AG20443 (cell line): Measurements from ENCODE around the gene TPP1.
A peak's percentile ranks its signal among the peaks of the same experiment; 100 is the strongest.

Source experiments
- DNase-seq: peaks from one replicate; pipeline ENCODE4 v3.0.0; 2012; ENCODE audit warnings: low spot score, mixed read lengths

The TPP1 gene

DNA sequence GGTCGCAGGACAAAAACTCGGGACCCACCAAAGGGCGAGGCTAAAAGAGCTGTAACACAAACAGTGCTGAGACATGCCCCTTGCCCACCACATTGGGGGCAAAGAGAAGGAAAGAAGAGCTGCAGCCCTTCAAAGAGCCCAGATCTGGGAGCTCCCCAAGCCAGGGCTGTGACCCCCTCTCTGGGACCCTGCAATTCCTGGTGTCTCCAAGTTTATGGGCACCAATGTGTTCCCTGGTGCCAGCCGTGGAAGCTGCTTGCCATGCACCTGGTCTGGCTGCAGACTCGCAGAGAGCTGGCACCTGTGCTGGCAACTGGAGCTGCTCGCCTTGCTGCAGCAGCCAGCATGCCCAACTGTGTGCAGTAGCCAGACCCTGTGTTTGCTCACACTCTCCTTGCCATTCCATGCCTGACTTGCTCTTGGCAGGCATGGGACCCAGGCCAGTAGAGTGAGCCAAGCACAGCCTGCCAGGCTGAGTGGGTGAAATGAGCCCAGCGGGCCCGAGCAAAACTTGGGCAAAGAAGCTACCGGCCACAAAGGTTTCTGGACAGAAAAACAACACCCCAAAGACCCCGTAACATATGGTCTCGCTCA, 31.8 kb downstream of the TPP1 start:
- no peak for DNase-seq

DNA sequence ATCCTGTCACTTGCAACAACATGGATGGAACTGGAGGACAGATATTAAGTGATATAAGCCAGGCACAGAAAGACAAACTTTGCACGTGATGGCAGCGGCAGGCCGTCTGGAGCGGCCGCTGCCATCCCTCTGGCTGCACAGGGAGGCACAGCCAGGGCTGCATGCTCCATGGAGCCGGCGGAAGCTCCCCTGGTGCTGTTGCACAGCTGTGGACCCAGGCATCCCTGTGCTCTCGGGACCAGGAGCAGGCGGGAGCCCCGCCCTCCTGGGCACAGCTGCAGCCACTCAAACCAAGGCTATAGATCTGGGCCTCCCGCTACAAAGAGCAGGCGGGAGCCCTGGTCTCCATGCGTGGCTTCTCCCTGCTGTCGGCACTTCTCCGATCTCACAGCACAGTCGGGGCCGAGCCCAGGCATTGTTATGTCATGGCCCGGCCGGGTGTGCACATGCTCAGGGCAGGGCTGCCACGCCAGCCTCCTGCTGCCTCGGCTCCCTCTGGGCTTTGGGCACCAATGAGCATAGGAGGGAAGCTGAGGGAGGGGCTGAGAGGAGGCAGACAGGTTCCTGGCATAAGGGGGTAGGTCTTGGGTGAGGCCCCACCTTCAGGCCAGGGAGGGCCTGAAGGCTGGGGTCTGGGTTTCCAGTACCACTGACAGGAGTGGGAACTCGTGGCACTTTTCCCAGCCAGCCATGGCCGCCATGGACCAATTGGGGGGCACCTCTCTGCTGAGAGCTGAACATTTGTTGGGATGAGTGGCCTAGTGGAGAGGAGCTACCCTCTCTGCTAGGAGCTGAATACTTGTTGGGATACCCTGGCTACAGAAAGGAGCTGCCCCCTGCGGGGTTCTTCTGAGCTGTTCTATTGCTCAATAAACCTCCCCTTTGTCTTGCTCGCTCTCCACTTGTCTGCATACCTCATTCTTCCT, 32.5 kb downstream of the TPP1 start:
- peak; percentile 67 for DNase-seq

DNA sequence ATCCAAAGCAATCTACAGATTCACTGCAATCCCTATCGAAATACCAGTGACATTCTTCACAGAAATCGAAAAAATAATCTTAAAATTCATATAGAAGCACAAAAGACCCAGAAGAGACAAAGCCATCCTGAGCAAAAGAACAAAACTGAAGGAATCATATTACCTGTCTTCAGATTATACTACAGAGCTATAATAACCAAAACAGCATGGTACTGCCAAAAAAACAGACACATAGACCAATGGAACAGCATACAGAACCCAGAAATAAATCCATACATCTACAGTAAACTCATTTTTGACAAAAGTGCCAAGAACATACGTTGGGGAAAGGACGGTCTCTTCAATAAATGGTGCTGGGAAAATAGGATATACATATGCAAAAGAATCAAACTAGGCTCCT, 34.7 kb downstream of the TPP1 start:
- DNase-seq, result no peak

DNA sequence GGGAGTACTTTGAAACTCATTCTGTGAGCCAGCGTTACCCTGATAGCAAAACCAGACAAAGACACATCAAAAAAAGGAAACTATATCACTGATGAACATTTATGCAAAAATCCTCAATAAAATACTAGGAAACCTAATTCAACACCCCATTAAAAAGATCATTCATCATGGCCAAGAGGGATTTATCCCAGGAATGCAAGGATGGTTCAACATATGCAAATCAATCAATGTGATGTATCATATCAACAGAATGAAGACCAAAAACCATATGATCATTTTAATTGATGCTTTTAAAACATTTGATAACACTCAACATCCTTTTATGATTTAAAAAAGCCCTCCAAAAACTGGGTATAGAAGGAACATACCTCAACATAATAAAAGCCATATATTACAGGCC, 35.6 kb downstream of the TPP1 start:
- no peak for DNase-seq

DNA sequence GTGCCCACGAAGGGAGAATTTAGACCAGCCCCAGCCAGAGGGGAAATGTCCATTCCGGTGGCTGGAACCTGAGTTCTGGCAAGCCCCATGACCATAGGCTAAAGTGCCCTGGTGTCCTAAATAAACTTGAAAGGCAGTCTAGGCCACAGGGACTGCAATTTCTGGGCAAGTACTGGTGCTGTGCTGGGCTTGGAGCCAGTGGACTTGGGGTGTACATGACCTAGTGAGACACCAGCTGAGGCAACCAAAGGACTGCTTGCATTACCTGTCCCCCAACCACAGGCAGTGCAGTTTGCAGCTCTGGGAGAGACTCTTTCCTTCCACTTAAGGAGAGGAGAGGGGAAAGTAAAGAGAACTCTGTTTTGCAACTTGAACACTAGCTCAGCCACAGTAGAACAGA, 39.5 kb downstream of the TPP1 start:
- DNase-seq, result no peak

DNA sequence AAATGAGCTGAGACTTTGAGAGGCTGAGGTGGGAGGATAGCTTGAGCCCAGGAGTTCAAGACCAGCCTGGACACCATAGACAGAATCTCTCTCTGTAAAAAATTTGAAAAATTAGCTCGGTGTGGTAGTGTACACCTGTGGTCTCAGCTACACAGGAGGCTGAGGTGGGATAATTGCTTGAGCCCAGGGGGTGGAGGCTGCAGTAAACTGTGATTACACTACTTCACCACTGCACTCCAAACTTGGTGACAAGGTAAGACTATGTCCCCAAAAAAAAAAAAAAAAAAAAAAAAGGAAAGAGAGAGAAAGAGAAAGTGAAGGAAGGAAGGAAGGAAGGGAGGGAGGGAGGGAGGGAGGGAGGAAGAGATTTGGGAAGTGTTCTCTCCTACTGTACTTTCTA, 41.1 kb downstream of the TPP1 start:
- no peak for DNase-seq

DNA sequence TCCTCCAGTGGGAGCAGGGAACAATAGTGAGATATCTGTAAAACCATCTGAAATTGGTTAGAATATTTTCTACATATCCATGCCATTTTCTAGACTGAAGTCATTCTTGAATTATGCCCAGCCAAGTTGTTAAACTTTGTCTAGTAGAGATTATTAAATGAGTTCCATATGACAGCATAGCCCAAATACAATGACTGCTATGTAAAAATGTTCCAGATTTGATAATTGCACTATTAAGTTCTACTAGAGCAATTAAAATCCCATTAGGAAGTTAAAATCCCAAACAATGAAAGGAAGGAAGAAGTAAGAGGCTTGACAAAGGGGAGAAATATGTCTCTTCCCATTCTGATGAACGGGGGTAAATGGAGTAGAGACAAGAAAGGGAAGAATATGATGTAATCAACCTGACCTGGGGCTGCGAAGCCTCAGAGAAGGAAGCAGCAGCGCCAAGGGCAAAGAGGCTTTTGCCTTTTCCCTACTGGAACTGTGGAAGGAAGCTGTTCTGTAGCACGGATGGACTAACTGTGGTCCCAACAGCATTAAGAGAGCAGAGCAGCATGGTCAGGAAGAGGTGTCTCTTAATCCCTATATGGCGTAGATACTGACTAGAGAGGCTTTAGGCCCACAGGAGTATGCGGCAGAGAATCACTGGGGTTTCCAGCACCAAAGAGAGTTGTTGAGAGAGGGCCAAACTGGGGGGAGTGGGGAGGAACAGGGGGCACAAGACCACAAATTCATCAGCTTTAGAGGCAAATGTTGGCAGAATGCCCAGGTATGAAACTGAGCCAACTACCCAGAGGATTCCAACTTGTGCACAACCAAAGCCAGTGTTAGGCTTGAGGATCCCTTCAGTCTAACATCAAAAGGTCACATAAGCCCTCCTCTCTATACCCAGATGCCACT, 42.5 kb downstream of the TPP1 start:
- peak; percentile 74 for DNase-seq

DNA sequence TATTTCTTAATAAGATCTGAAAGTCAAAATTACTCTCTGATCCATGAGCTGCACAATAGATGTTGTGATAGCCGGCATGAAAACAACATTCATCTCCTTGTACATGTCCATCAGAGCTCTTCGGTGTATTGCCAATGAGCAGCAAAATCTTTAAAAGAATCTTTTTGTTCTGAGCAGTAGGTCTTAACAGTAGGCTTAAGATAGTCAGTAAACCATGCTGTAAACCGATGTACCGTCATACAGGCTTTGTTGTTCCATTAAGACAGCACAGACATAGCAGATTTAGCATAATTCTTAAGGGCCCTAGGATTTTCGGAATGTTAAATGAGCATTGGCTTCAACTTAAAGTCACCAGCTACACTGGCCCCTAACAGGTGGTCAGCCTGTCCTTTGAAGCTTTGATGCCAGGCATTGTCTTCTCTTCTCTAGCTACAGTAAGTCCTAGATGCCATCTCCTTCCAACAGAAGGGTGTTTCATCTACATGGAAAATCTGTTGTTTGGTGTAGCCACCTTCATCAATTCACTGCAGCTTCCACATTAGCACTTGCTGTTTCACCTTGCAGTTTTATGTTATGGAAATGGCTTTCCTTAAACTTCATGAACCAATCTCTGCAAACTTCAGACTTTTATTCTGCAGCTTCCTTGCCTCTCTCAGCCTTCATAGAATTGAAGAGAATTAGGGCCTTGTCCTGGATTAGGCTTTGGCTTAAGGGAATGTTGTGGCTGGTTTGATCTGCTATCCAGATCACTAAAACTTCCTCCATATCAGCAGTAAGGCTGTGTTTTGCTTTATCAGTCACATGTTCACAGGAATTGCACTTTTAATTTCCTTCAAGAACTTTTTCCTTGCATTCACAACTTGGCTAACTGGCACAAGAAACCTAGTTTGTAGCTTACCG, 44.2 kb downstream of the TPP1 start:
- DNase-seq, result no peak

DNA sequence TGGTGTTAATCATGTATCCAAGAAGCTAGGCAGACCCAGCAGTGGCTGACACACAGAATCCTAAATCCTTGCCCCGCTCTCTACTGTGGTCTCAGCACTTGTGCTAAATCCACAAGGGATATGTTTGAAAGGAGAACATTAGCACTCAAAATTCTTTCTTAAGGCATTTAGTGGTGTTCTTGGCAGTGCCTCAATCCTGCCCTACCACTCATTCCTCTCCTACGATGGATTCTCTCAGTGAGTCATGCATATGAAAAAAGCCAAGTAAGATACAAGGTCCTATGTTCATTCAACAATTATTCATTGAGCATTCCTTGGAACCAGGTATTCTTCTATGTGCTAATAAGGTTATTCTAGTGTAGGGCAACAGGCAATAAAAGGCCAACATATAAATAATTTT, 47.0 kb downstream of the TPP1 start:
- DNase-seq, result peak; percentile 81

DNA sequence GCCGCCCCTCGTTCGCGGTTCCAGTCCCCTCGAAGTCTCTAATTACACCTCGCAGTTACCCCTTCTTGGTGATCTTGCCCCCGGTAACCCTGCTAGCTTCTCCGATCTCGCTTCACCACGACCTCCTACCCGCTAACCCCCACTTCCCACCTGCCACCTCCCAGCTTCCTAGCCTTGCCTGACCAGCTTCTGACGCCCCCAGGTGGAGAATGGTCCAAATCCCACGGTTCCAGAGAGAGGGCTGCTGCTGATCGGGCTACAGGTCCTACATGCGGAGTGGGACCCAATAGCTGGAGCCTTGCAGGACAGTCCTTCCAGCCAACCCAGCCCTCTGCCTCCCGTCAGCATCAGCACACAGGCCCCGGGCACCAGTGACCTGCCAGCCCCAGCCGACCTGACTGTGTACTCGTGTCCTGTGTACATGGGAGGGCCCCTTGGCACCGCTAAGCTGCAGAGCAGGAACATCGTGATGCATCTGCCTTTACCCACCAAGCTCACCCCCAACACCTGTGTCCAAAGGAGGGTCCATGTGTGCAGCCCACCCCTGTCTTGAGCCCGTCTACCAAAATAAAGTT, 47.7 kb downstream of the TPP1 start:
- no peak for DNase-seq

DNA sequence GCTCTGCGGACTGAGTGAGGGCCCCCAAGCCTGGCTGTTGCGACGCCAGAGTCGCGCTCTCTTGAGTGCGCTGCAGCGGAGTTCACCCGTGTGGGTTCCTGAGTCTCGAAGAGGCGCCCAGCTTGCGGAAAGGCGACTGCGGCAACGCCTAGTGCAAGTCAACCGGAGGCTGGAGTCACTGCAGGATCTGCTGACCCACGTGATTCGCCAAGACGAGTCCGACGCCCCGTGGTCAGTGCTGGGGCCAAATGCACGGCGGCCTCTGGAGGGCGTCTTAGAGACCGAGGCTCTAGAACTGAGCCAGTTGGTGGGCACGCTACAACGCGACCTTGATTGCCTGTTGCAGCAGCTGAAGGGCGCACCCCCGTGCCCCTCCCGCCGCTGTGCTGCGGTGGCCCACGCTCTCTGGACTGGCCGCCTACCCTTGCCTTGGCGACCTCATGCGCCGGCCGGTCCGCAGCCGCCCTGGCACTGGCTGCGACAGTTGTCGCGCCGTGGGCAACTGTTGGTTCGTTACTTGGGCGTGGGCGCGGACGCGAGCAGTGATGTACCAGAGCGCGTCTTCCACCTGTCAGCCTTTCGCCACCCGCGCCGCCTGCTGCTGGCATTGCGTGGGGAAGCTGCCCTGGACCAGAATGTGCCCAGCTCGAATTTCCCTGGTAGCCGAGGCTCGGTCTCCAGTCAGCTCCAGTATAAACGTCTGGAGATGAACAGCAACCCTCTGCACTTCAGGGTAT, 48.4 kb downstream of the TPP1 start:
- DNase-seq, result no peak

DNA sequence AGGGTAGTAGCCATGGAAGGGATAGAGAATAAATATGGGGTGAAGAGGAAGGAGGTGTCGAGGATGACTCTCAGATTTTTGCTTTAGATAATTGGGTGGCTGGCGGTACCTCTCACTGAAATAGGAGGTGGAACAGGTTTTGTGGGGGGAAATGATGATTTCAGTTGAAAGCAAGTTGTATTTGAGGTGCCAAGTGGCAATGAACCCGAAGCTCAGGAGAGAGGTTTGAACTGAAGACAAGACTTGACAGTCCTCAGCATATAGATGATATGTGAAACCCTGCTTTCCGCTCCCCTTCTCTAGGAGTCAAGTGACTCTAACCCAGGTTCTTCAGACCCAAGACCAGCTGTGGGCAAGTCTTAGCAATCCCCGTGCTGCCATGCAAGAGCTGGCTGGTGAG, 49.5 kb downstream of the TPP1 start:
- DNase-seq, result no peak

DNA sequence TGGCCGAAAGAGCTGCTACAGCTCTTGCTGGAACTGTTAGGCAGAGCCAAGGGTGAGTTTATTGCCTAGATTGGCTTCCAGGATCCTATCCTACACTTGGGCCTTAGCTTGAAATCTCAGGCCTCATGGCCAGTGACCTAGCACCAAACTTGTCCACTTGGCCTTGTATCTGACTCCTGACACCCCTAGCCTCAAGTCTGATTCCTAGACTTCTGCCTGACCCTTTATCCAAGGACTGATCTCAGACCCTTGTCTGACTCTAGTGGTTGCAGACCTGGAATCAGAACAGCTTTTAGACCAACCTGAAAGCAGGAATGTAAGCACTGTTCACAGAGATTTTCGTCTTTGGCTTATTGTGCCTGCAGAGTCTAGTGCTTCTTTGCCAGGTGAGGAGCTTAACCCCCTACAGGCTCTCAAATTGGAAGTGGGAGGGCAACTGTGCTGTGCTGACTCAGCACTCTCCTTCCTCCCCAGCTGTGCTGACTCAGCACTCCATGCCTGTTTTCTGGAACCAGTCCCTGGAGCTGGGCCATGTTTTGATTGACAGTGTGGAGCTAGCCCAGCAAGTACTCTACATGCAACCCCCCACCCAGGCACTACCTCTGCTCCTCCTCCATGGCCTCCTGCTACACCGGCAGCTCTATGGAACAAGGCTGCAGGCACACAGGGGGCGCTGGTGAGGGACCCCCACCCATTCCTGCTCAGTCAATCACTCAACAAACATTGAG, 50.9 kb downstream of the TPP1 start:
- peak; percentile 49 for DNase-seq

DNA sequence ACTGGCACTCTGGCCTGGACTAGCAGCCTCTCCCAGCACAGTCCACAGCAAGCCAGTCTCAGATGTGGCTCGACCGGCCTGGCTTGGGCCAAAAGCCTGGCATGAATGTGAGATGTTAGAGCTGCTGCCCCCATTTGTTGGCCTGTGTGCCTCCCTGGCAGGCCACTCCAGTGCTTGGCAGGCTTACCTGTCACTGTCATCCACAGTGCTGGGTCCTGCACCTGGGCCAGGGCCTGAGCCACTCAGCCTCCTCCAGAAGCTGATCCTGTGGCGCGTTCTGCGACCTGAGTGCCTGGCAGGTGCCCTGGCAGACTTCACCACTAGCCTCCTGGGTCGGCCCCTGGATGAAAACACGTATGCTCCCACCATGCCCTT, 51.9 kb downstream of the TPP1 start:
- no peak for DNase-seq

DNA sequence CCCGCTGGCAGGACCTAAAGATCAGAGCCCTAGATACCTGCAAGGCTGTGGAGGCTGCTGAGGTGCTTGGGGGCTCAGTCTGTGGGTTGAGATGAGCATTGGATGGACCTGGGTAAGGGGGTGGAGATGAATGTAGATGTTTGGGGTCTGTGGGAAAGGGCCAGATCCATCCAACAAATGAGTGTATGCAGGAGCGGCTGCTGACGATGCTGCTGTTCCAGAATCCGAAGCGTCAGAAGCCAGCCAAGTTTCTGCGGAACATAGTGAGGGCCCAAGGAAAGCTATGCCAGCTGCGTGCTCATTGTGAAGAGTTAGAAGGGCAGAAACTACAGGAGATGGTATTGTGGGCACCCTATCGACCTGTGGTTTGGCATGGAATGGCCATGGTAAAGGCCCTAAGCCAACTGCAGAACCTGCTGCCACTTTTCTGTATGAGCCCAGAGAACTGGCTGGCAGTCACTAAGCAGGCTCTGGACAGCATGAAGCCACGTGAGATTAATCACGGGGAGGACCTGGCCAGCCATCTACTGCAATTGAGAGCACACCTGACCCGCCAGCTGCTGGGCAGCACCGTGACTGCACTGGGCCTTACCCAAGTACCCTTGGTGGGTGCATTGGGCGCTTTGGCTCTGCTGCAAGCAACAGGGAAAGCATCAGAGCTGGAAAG, 52.4 kb downstream of the TPP1 start:
- no peak for DNase-seq

DNA sequence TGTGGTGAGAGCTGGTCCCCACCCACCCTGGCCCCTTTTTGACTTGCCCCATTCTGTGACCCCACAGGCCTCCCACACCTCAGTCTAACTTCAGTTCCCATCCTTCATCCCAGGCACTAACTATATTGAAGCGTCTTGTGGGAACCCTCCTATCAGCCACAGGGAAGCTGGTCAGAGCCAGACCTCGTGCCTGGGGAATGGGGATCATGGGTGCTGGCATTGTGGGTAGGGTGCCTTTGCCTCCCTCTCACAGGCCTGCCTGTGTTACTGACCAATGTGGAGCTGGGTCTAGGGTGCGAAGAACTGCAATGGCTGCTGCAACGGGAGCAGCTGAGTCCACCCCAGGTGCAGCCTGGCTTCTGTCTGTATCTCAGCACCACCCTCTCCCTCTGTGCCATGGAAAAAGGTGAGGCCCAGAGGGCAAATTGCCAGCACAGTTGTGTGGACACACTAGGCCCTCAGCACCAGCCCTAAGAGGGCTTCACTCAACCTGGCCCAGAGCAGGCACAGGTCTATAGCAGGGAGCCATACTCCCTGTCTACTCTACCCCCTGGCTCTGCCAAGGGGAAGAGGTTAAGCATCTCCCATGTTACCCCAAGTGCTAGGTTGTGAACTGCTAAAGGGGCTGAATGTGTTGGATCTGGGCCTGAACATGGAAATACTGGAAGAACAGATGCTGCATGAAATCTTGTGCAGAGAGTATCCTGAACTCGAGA, 53.1 kb downstream of the TPP1 start:
- no peak for DNase-seq

DNA sequence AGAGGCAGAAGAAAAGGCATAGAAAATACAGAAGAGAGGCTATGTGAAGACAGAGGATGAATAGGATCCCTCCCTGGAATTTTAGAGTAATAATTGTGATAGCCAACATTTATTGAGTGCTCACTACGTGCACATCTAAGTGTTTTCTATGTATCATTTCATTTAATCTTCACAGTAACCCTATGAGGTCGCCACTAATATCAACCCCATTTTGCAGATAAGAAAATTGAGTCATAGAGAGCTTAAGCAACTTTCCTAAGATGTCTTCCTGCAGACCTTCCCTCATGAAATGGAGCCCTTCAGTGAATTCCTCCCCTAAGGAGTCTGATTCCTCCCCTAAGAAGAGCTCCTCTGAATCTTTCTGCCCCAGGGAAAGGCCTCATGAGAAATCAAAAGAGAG, 53.9 kb downstream of the TPP1 start:
- no peak for DNase-seq

DNA sequence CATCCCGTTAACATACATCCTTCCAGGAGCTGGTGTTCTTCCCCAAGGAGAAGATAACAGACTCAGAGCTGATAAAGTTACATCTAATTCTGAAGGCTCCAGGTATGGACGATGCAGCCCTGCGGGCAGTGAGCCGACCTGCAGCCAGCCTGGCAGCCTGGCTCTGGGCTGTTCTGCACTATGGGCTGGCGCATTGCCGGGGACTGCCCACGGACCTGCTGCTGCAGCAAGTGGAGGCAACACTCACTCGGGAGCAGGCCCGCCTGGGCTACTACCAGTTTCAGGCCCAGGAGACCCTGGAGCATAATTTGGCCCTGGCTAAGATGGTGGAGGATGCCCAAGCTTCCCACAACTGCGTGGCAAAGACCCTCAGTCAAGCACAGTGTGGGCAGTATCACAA, 55.6 kb downstream of the TPP1 start:
- DNase-seq, result no peak
